HCT116 (cell line): ENCODE results near the gene TNFRSF9. TPM values are rescaled to one million over a fixed set of nuclear protein-coding genes. Genes with fewer than 3 reads are reported as not detected.
A peak's percentile ranks its signal among the peaks of the same experiment; 100 is the strongest.

ENCODE experiments used
- ATAC-seq: fragments of 200-7000 bp; cut with Tn5 transposase; 2 replicates; pipeline ENCODE4 v1.9.1; 2020; ENCODE audit warnings: mild to moderate bottlenecking, moderate library complexity
- BruUV-seq: library from RNA; stranded (reverse); fragments of 400-500 nt; replicated peaks from 2 replicates; lab custom pipeline; 2021; lab: Mats Ljungman, UMichigan
- CTCF ChIA-PET: fragments of 300-600 bp; sonication (Branson Sonifier 250); formaldehyde crosslinking; loops from one replicate; lab custom pipeline; 2021; ENCODE audit warnings: antibody characterized with exemption; lab: Charles Lee
- POLR2A ChIA-PET: fragments of 300-600, 350-600 bp; sonication (Branson Sonifier 250); formaldehyde crosslinking; loops from one replicate; lab custom pipeline; 2021; ENCODE audit warnings: antibody characterized with exemption; lab: Charles Lee
- RAD21 ChIA-PET, 2 experiments: fragments of 300-600 bp; sonication (Branson Sonifier 250); formaldehyde crosslinking; loops; one replicate each; lab custom pipeline; 2023; ENCODE audit warnings: low total read pairs in 2 of 2; ENCODE audit not compliant: uncharacterized antibody in 2 of 2, unreplicated experiment in 2 of 2, low non-redundant PET in 1 of 2; lab: Charles Lee
- DNase-seq: peaks from one replicate; pipeline ENCODE4 v3.0.0-alpha.2; 2010; ENCODE audit warnings: low read depth, low spot score
- H2AFZ ChIP-seq: fragments of 200-600 bp; shearing (Covaris generic), sonication (generic); 2 replicates; pipeline ENCODE4 v1.6.1; 2017; ENCODE audit warnings: low read depth, mixed run types, mixed read lengths, antibody characterized with exemption, low read length; ENCODE audit not compliant: poor library complexity, severe bottlenecking
- H3K27ac ChIP-seq: 2 replicates; pipeline ENCODE4 v1.5.1; 2012; ENCODE audit warnings: low read depth, low read length
- H3K27me3 ChIP-seq: fragments of 200-600 bp; sonication (generic); 2 replicates; pipeline ENCODE4 v1.6.1; 2016; ENCODE audit warnings: mixed run types, low read length, mixed read lengths; ENCODE audit not compliant: insufficient read depth
- H3K36me3 ChIP-seq, 2 experiments: fragments of 200-500 bp in 1 of 2; fragments of 200-600 bp in 1 of 2; sonication (Bioruptor generic) in 1 of 2; sonication (generic) in 1 of 2; 2 replicates each; pipeline versions ENCODE4 v1.5.1 to v1.6.1; 2014 to 2016; ENCODE audit warnings: low read length in 2 of 2, inconsistent platforms in 1 of 2, mixed read lengths in 1 of 2, mixed run types in 1 of 2; ENCODE audit not compliant: insufficient read depth in 2 of 2, control insufficient read depth in 1 of 2
- H3K4me1 ChIP-seq, 2 experiments: fragments of 200-600 bp in 1 of 2; sonication (generic) in 1 of 2; 2 replicates each; pipeline versions ENCODE4 v1.5.1 to v1.6.1; 2012 to 2017; ENCODE audit warnings: low read length in 2 of 2, inconsistent platforms in 1 of 2, mild to moderate bottlenecking in 1 of 2, mixed read lengths in 1 of 2, mixed run types in 1 of 2, moderate library complexity in 1 of 2; ENCODE audit not compliant: insufficient read depth in 2 of 2, control insufficient read depth in 1 of 2
- H3K4me2 ChIP-seq: fragments of 200-600 bp; sonication (generic); 2 replicates; pipeline ENCODE4 v1.6.1; 2017; ENCODE audit warnings: mixed run types, low read length, mixed read lengths
- H3K4me3 ChIP-seq, 2 experiments: fragments of 200-600 bp in 1 of 2; sonication (generic) in 1 of 2; replicated peaks in 1 of 2; 2 replicates each; pipeline ENCODE4 v1.5.1; 2011 to 2016; ENCODE audit warnings: low read length in 2 of 2, control low read depth in 1 of 2, low read depth in 1 of 2, mild to moderate bottlenecking in 1 of 2, mixed read lengths in 1 of 2, mixed run types in 1 of 2
- H3K79me2 ChIP-seq: fragments of 200-600 bp; sonication (generic); 2 replicates; pipeline ENCODE4 v1.6.1; 2017; ENCODE audit warnings: mild to moderate bottlenecking, mixed run types, low read length, moderate library complexity, mixed read lengths; ENCODE audit not compliant: insufficient read depth
- H3K9ac ChIP-seq: fragments of 200-600 bp; sonication (generic); 2 replicates; pipeline ENCODE4 v1.6.1; 2016; ENCODE audit warnings: low read length, mixed read lengths
- H3K9me2 ChIP-seq: fragments of 200-600 bp; sonication (generic), shearing (Covaris generic); 2 replicates; pipeline ENCODE4 v1.6.1; 2017; ENCODE audit warnings: mixed run types, mild to moderate bottlenecking, moderate library complexity; ENCODE audit not compliant: insufficient read depth
- H3K9me3 ChIP-seq, 2 experiments: fragments of 200-500 bp in 1 of 2; fragments of 200-600 bp in 1 of 2; sonication (Bioruptor generic) in 1 of 2; sonication (generic) in 1 of 2; 2 replicates each; pipeline ENCODE4 v1.6.1; 2014 to 2017; ENCODE audit warnings: low read length in 2 of 2, mixed read lengths in 2 of 2, inconsistent platforms in 1 of 2, low read depth in 1 of 2, mild to moderate bottlenecking in 1 of 2, mixed run types in 1 of 2, moderate library complexity in 1 of 2; ENCODE audit not compliant: control insufficient read depth in 1 of 2, insufficient read depth in 1 of 2
- H4K20me1 ChIP-seq: fragments of 200-600 bp; sonication (generic), shearing (Covaris generic); 2 replicates; pipeline ENCODE4 v1.6.1; 2017; ENCODE audit warnings: mixed run types, mild to moderate bottlenecking, moderate library complexity; ENCODE audit not compliant: insufficient read depth
- CBX3 ChIP-seq: IDR thresholded peaks from 2 replicates; pipeline ENCODE4 v1.6.1; 2012; ENCODE audit warnings: low read depth
- EZH2phosphoT487 ChIP-seq: fragments of 200-600 bp; IDR thresholded peaks from 2 replicates; pipeline ENCODE4 v1.6.1; 2018; ENCODE audit warnings: antibody characterized with exemption, borderline replicate concordance
- POLR2AphosphoS5 ChIP-seq: IDR thresholded peaks from 2 replicates; pipeline ENCODE4 v1.6.1; 2011; ENCODE audit warnings: mild to moderate bottlenecking, low read depth, low read length, moderate library complexity
- SRF ChIP-seq: IDR thresholded peaks from 2 replicates; pipeline ENCODE4 v1.6.1; 2012; ENCODE audit warnings: low read depth
- intact Hi-C: fragments of 100-400 bp; cut with micrococcal nuclease; formaldehyde crosslinking; loops from 2 replicates; pipeline ENCODE4 v1.10.0; 2022
- total RNA-seq: library from RNA; stranded (reverse); gene quantifications from one replicate; pipeline ENCODE4 v1.2.1, GENCODE V29; 2021; ENCODE audit not compliant: unreplicated experiment
- TF ChIP-seq, protein P1 (sequence below): IDR thresholded peaks from 2 replicates; pipeline ENCODE4 v1.6.1; 2012
- TF ChIP-seq, protein P2 (sequence below): IDR thresholded peaks from 2 replicates; pipeline ENCODE4 v1.6.1; 2011; ENCODE audit warnings: mild to moderate bottlenecking, low read length, moderate library complexity; ENCODE audit not compliant: insufficient replicate concordance; ENCODE audit errors: extremely low read depth

TNFRSF9 gene
- total RNA-seq, 1 experiment from 2014 or later = 0.20 TPM

- H3K27ac ChIP-seq = peak overlapping the region; percentile 87; the same call in 1 of the 2 replicates
- H3K9me3 ChIP-seq = no peaks in the 10 kb centered on the region
- H3K36me3 ChIP-seq = peaks cover 15 to 23% of the 10 kb centered on the region in 2 experiments; a peak in 3 of 4 replicates
- POLR2A ChIA-PET = no interaction called here
- H3K9me2 ChIP-seq = no peaks in the 10 kb centered on the region
- H4K20me1 ChIP-seq = no peaks in the 10 kb centered on the region
- CTCF ChIA-PET = no interaction called here
- RAD21 ChIA-PET = no interaction called here
- DNase-seq (no peak), ATAC-seq (no peak)
- no peak for TF ChIP-seq EZH2phosphoT487
- no peak for TF ChIP-seq POLR2AphosphoS5
- TF ChIP-seq, protein P1, sequence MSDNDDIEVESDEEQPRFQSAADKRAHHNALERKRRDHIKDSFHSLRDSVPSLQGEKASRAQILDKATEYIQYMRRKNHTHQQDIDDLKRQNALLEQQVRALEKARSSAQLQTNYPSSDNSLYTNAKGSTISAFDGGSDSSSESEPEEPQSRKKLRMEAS = no peak
- TF ChIP-seq CBX3 = no peak
- TF ChIP-seq, protein P2, sequence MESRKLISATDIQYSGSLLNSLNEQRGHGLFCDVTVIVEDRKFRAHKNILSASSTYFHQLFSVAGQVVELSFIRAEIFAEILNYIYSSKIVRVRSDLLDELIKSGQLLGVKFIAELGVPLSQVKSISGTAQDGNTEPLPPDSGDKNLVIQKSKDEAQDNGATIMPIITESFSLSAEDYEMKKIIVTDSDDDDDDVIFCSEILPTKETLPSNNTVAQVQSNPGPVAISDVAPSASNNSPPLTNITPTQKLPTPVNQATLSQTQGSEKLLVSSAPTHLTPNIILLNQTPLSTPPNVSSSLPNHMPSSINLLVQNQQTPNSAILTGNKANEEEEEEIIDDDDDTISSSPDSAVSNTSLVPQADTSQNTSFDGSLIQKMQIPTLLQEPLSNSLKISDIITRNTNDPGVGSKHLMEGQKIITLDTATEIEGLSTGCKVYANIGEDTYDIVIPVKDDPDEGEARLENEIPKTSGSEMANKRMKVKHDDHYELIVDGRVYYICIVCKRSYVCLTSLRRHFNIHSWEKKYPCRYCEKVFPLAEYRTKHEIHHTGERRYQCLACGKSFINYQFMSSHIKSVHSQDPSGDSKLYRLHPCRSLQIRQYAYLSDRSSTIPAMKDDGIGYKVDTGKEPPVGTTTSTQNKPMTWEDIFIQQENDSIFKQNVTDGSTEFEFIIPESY = no peak
- TF ChIP-seq SRF = no peak
- no TSS peak for BruUV-seq
- H3K27me3 ChIP-seq = no peaks in the 10 kb centered on the region
- peak overlapping the region; percentile 77 for H3K4me2 ChIP-seq
- H3K4me1 ChIP-seq = peaks cover 2 to 16% of the 10 kb centered on the region in 2 experiments; a peak in 3 of 4 replicates
- H3K79me2 ChIP-seq = peaks cover 49% of the 10 kb centered on the region
- peak overlapping the region; percentile 69 to 79 for H3K4me3 ChIP-seq
- intact Hi-C loops = loop anchor here (5.0 kb wide), 2 partner anchors 178 to 293 kb away; partner anchors contain the start of gene PER3
- no peak overlapping the region for H2AFZ ChIP-seq
- peak overlapping the region; percentile 89 for H3K9ac ChIP-seq
Measured at GRCh38 chr1:7960165-7960564, 19.5 kb upstream of the TNFRSF9 start.
